SK-N-SH treated with all-trans-retinoic acid at 6 μM for 48 hours (cell line): ENCODE data around the gene ANGPT4.

Experiments used
- ARNTL ChIP-seq: fragments of 450-650 bp; formaldehyde crosslinking; IDR thresholded peaks from 2 replicates; pipeline ENCODE4 v1.5.0; 2020; ENCODE audit warnings: low read depth, mild to moderate bottlenecking, moderate library complexity, borderline replicate concordance
- ESRRG ChIP-seq: fragments of 250-450 bp; sonication (Bioruptor Pico); IDR thresholded peaks from 2 replicates; pipeline ENCODE4 v1.6.1; 2021; ENCODE audit warnings: mild to moderate bottlenecking
- RARB ChIP-seq: fragments of 250-450 bp; sonication (Bioruptor Pico); IDR thresholded peaks from 2 replicates; pipeline ENCODE4 v1.8.0; 2021; ENCODE audit warnings: mild to moderate bottlenecking, moderate library complexity
- SNAI2 ChIP-seq: fragments of 250-450 bp; sonication (Bioruptor Pico); IDR thresholded peaks from 2 replicates; pipeline ENCODE4 v1.5.0; 2020; ENCODE audit warnings: mild to moderate bottlenecking, moderate library complexity
- TCF4 ChIP-seq: fragments of 250-450 bp; sonication (Bioruptor Pico); IDR thresholded peaks from 2 replicates; pipeline ENCODE4 v1.8.0; 2021; ENCODE audit warnings: mild to moderate bottlenecking, moderate library complexity, borderline replicate concordance
- TOX ChIP-seq: fragments of 250-450 bp; sonication (Bioruptor Pico); IDR thresholded peaks from 2 replicates; pipeline ENCODE4 v1.8.0; 2021; ENCODE audit warnings: mild to moderate bottlenecking, moderate library complexity, borderline replicate concordance
- ZNF565 ChIP-seq: fragments of 450-650 bp; formaldehyde crosslinking; conservative IDR thresholded peaks from 2 replicates; pipeline ENCODE4 v1.5.0; 2020; ENCODE audit warnings: low read depth, mild to moderate bottlenecking, moderate library complexity
- TF ChIP-seq, protein P1 (sequence below): fragments of 250-450 bp; sonication (Bioruptor Pico); IDR thresholded peaks from 2 replicates; pipeline ENCODE4 v1.8.0; 2020; ENCODE audit warnings: mild to moderate bottlenecking, moderate library complexity, borderline replicate concordance
- TF ChIP-seq, protein P2 (sequence below): fragments of 250-450 bp; sonication (Bioruptor Pico); IDR thresholded peaks from 2 replicates; pipeline ENCODE4 v1.5.0; 2020; ENCODE audit warnings: mild to moderate bottlenecking, moderate library complexity
- TF ChIP-seq, protein P3 (sequence below): fragments of 250-450 bp; sonication (Bioruptor Pico); IDR thresholded peaks from 2 replicates; pipeline ENCODE4 v1.5.1; 2020; ENCODE audit warnings: low read depth, mild to moderate bottlenecking, moderate library complexity
- TF ChIP-seq, protein P4 (sequence below): fragments of 250-450 bp; sonication (Bioruptor Pico); IDR thresholded peaks from 2 replicates; pipeline ENCODE4 v1.8.0; 2021; ENCODE audit warnings: low read depth, mild to moderate bottlenecking, moderate library complexity, borderline replicate concordance

DNA sequence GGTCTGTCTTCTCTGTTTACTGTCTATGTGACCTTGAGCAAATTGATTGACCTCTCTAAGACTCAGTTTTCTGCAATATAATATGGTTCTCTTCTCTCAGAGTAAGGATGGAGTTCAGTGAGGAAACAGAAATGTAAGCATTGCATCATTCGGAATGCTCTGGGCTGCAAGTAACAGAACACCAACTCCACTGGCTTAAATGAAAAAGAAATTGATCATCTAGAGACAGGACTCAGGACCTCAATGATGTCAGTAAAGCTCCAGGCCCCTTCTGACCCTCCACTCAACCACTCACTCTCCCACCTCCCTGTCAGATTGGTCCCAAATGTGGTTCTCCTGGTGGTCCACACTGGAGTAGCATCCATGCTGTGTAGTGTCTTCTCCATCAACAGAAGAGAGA is 50.7 kb downstream of the ANGPT4 start:
- TF ChIP-seq, protein P1, sequence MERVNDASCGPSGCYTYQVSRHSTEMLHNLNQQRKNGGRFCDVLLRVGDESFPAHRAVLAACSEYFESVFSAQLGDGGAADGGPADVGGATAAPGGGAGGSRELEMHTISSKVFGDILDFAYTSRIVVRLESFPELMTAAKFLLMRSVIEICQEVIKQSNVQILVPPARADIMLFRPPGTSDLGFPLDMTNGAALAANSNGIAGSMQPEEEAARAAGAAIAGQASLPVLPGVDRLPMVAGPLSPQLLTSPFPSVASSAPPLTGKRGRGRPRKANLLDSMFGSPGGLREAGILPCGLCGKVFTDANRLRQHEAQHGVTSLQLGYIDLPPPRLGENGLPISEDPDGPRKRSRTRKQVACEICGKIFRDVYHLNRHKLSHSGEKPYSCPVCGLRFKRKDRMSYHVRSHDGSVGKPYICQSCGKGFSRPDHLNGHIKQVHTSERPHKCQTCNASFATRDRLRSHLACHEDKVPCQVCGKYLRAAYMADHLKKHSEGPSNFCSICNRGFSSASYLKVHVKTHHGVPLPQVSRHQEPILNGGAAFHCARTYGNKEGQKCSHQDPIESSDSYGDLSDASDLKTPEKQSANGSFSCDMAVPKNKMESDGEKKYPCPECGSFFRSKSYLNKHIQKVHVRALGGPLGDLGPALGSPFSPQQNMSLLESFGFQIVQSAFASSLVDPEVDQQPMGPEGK (CRISPR knock-in tag), result no peak
- no peak for TF ChIP-seq ARNTL (CRISPR knock-in tag)
- TF ChIP-seq TCF4 (CRISPR knock-in tag), result no peak
- no peak for TF ChIP-seq RARB
- TF ChIP-seq, protein P2, sequence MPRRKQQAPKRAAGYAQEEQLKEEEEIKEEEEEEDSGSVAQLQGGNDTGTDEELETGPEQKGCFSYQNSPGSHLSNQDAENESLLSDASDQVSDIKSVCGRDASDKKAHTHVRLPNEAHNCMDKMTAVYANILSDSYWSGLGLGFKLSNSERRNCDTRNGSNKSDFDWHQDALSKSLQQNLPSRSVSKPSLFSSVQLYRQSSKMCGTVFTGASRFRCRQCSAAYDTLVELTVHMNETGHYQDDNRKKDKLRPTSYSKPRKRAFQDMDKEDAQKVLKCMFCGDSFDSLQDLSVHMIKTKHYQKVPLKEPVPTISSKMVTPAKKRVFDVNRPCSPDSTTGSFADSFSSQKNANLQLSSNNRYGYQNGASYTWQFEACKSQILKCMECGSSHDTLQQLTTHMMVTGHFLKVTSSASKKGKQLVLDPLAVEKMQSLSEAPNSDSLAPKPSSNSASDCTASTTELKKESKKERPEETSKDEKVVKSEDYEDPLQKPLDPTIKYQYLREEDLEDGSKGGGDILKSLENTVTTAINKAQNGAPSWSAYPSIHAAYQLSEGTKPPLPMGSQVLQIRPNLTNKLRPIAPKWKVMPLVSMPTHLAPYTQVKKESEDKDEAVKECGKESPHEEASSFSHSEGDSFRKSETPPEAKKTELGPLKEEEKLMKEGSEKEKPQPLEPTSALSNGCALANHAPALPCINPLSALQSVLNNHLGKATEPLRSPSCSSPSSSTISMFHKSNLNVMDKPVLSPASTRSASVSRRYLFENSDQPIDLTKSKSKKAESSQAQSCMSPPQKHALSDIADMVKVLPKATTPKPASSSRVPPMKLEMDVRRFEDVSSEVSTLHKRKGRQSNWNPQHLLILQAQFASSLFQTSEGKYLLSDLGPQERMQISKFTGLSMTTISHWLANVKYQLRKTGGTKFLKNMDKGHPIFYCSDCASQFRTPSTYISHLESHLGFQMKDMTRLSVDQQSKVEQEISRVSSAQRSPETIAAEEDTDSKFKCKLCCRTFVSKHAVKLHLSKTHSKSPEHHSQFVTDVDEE (CRISPR knock-in tag), result no peak
- no peak for TF ChIP-seq TOX (CRISPR knock-in tag)
- TF ChIP-seq SNAI2 (CRISPR knock-in tag), result no peak
- no peak for TF ChIP-seq ESRRG (CRISPR knock-in tag)
- no peak for TF ChIP-seq ZNF565 (CRISPR knock-in tag)
- TF ChIP-seq, protein P3, sequence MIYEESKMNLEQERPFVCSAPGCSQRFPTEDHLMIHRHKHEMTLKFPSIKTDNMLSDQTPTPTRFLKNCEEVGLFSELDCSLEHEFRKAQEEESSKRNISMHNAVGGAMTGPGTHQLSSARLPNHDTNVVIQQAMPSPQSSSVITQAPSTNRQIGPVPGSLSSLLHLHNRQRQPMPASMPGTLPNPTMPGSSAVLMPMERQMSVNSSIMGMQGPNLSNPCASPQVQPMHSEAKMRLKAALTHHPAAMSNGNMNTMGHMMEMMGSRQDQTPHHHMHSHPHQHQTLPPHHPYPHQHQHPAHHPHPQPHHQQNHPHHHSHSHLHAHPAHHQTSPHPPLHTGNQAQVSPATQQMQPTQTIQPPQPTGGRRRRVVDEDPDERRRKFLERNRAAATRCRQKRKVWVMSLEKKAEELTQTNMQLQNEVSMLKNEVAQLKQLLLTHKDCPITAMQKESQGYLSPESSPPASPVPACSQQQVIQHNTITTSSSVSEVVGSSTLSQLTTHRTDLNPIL, result no peak
- TF ChIP-seq, protein P4, sequence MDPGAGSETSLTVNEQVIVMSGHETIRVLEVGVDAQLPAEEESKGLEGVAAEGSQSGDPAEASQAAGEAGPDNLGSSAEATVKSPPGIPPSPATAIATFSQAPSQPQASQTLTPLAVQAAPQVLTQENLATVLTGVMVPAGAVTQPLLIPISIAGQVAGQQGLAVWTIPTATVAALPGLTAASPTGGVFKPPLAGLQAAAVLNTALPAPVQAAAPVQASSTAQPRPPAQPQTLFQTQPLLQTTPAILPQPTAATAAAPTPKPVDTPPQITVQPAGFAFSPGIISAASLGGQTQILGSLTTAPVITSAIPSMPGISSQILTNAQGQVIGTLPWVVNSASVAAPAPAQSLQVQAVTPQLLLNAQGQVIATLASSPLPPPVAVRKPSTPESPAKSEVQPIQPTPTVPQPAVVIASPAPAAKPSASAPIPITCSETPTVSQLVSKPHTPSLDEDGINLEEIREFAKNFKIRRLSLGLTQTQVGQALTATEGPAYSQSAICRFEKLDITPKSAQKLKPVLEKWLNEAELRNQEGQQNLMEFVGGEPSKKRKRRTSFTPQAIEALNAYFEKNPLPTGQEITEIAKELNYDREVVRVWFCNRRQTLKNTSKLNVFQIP (CRISPR knock-in tag), result no peak
